HG02642 (cell line): ENCODE results near the gene RBMY1E.
"Not testable (repeated sequence)": the region's sequence is repeated elsewhere in the genome, so short reads cannot be mapped to it uniquely, and the experiment has no call there.

ENCODE experiments used
- ATAC-seq: cut with Tn5 transposase; IDR thresholded peaks from one replicate; pipeline ENCODE4 v1.9.1; 2021; ENCODE audit warnings: mild to moderate bottlenecking; ENCODE audit not compliant: unreplicated experiment, poor library complexity

The RBMY1E gene

GRCh38 chrY:21917932-21918331 lies at the start of gene RBMY1E:
TSS of gene RBMY1E (minus strand) at chrY:21918032. CDS start at chrY:21916054, 1,978 bp downstream.
- not testable (repeated sequence) for ATAC-seq

- ATAC-seq: not testable (repeated sequence)
These were observed 23.4 kb downstream of the RBMY1E start, which contains the start of gene RBMY1D for GRCh38 chrY:21894426-21894825. TSS of gene RBMY1D (minus strand) at chrY:21894526. CDS start at chrY:21892513, 2,013 bp downstream.

- ATAC-seq: peak; percentile 90
These were observed 48.3 kb downstream of the RBMY1E start for GRCh38 chrY:21869407-21870076.
